ENCODE data around the gene KBTBD13. TPM values are rescaled to one million over a fixed set of nuclear protein-coding genes. Genes with fewer than 3 reads are reported as not detected.

KBTBD13 gene
- total RNA-seq (2014; rRNA removed) (not detected in 2 replicates), Bru-seq, nascent RNA (not detected), BruChase-seq, experiment 1, labeled RNA remaining after a 6-hour chase (not detected), BruChase-seq, experiment 2, labeled RNA remaining after a 2-hour chase (not detected)
- long read RNA-seq: 0 reads

DNA sequence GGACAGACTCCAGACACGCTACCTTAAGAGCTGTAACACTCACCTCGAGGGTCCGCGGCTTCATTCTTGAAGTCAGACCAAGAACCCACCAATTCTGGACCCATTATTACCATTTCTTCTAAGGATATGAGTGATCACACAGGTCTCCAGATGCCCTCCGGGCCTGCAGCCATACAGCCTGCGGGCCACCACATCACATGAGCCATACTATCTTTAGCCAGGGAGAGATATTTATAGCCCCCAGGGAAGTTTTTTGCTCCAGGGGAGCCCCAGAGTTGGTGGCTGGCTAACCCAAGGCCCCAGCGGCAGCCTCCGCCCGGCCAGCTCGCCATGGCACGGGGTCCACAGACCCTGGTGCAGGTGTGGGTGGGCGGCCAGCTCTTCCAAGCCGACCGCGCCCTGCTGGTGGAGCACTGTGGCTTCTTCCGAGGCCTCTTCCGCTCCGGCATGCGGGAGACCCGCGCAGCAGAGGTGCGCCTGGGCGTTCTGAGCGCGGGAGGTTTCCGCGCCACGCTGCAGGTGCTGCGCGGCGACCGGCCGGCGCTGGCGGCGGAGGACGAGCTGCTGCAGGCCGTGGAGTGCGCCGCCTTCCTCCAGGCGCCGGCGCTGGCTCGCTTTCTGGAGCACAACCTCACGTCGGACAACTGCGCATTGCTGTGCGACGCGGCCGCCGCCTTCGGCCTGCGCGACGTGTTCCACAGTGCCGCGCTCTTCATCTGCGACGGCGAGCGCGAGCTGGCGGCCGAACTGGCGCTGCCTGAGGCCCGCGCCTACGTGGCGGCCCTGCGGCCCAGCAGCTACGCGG is at the start of gene KBTBD13:
Gene KBTBD13, plus strand, starts transcription at position 261 of the 805 bp plus-strand sequence. Its CDS starts 70 bp downstream, at position 331.
- DNase-seq: no peak
- Histone ChIP-seq H3K4me2 (ENCODE audit: low read length) (no peak within 1 kb of the TSS), H3K4me3 (ENCODE audit: low read length) (no peak within 1 kb of the TSS), H3K9ac (ENCODE audit: low read length) (no peak within 1 kb of the TSS), H3K4me1 (ENCODE audit: insufficient read depth, low read length) (no peaks in the 10 kb centered on the region), H3F3A (ENCODE audit: low read length, unreplicated experiment) (no peaks in the 10 kb centered on the region), H4K20me1 (ENCODE audit: low read length) (no peaks in the 10 kb centered on the region), H3K36me3 (ENCODE audit: low read depth, low read length) (no peaks in the 10 kb centered on the region), H3K27ac (ENCODE audit: low read length) (no peak within 1 kb of the TSS), H3K9me3 (ENCODE audit: low read length) (no peaks in the 10 kb centered on the region), H3K27me3 (ENCODE audit: low read length) (no peaks in the 10 kb centered on the region), H3K79me2 (ENCODE audit: low read length) (no peaks in the 10 kb centered on the region), H3K9me2 (replicated peaks; ENCODE audit: low read length) (no peaks in the 10 kb centered on the region), H2AFZ (ENCODE audit: low read length) (no peak within 1 kb of the TSS)
- no peak for TF ChIP-seq EZH2phosphoT487 (IDR thresholded peaks at IDR 0.05; ENCODE audit: borderline replicate concordance, low read length)
- TF ChIP-seq, protein P1, sequence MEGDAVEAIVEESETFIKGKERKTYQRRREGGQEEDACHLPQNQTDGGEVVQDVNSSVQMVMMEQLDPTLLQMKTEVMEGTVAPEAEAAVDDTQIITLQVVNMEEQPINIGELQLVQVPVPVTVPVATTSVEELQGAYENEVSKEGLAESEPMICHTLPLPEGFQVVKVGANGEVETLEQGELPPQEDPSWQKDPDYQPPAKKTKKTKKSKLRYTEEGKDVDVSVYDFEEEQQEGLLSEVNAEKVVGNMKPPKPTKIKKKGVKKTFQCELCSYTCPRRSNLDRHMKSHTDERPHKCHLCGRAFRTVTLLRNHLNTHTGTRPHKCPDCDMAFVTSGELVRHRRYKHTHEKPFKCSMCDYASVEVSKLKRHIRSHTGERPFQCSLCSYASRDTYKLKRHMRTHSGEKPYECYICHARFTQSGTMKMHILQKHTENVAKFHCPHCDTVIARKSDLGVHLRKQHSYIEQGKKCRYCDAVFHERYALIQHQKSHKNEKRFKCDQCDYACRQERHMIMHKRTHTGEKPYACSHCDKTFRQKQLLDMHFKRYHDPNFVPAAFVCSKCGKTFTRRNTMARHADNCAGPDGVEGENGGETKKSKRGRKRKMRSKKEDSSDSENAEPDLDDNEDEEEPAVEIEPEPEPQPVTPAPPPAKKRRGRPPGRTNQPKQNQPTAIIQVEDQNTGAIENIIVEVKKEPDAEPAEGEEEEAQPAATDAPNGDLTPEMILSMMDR (conservative IDR thresholded peaks at IDR 0.05; ENCODE audit: low read depth, low read length): no peak
- no peak for TF ChIP-seq EZH2 (IDR thresholded peaks at IDR 0.05; ENCODE audit: low read length, unreplicated experiment)
- ChIA-PET CTCF (no interaction called here), POLR2A (ENCODE audit: unreplicated experiment) (no interaction called here)
- intact Hi-C loops (cut with micrococcal nuclease): no loop called here
- no TSS peak for BruUV-seq (replicated peaks)
- no peak for ATAC-seq

DNA sequence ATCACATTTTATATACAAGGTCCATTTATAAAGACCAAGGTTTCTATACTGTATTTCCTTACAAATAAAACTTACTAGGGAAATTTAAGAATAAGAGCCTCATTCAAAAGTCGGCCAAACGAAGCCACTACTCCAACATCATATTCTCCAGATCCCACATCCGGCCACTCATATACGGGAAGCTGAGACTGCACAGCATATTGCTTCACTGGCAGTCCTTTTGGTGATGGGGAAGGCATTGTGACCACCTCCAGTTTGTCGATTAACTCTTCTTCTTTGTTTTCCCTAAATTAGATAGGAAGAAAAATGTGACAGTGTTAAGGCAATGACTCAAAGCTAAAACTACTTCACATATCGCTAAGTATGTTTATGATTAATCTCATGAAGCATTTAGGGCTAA is 49.8 kb upstream of the KBTBD13 start:
- ChIA-PET CTCF (no interaction called here), POLR2A (ENCODE audit: unreplicated experiment) (no interaction called here)
- Histone ChIP-seq H3K36me3 (ENCODE audit: low read depth, low read length) (peaks cover 4% of the 10 kb centered on the region; the same call in 1 of the 2 replicates), H3F3A (ENCODE audit: low read length, unreplicated experiment) (no peaks in the 10 kb centered on the region), H3K27ac (ENCODE audit: low read length) (no peak overlapping the region), H3K9me2 (replicated peaks; ENCODE audit: low read length) (no peaks in the 10 kb centered on the region), H3K9me3 (ENCODE audit: low read length) (no peaks in the 10 kb centered on the region), H4K20me1 (ENCODE audit: low read length) (no peaks in the 10 kb centered on the region), H3K9ac (ENCODE audit: low read length) (no peak overlapping the region), H3K4me2 (ENCODE audit: low read length) (no peak overlapping the region), H3K4me1 (ENCODE audit: insufficient read depth, low read length) (peaks cover 8% of the 10 kb centered on the region; the same call in 1 of the 2 replicates), H3K79me2 (ENCODE audit: low read length) (peaks cover 20% of the 10 kb centered on the region), H3K27me3 (ENCODE audit: low read length) (no peaks in the 10 kb centered on the region), H3K4me3 (ENCODE audit: low read length) (no peak overlapping the region), H2AFZ (ENCODE audit: low read length) (no peak overlapping the region)
- BruUV-seq (replicated peaks): no TSS peak
- TF ChIP-seq, protein P1 (conservative IDR thresholded peaks at IDR 0.05; ENCODE audit: low read depth, low read length): no peak
- TF ChIP-seq EZH2 (IDR thresholded peaks at IDR 0.05; ENCODE audit: low read length, unreplicated experiment) (no peak), EZH2phosphoT487 (IDR thresholded peaks at IDR 0.05; ENCODE audit: borderline replicate concordance, low read length) (no peak)
- DNase-seq (no peak), ATAC-seq (no peak)
- intact Hi-C loops (cut with micrococcal nuclease): loop anchor here (5.0 kb wide), 1 partner anchor 39 kb away; the partner anchor contains the start of gene SPG21

DNA sequence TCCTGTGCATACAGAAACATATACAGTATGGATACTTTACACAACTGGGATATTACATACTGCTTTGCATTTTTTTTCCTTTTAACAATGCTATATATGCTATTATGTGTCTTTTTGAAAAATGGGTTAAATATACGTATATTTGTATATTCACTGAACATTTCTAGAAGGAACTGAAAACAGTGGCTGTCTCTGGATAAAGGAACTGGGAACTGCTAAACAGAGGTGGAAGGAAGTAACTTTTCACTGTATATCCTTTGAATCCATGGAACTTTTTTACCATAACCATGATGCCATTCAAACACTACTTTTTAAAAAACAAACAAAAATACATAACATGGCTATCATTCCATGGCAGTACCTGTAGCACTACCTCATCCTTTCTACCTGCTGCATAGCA is 49.0 kb upstream of the KBTBD13 start:
- H3K4me2 ChIP-seq (ENCODE audit: low read length): peak overlapping the region; percentile 82

More for the DNA sequence above, 49.0 kb upstream of the KBTBD13 start:
- Histone ChIP-seq H3K9me2 (replicated peaks; ENCODE audit: low read length) (no peaks in the 10 kb centered on the region), H3K36me3 (ENCODE audit: low read depth, low read length) (peaks cover 4% of the 10 kb centered on the region; the same call in 1 of the 2 replicates), H4K20me1 (ENCODE audit: low read length) (no peaks in the 10 kb centered on the region), H3K27ac (ENCODE audit: low read length) (no peak overlapping the region), H3K79me2 (ENCODE audit: low read length) (peaks cover 20% of the 10 kb centered on the region), H3K27me3 (ENCODE audit: low read length) (no peaks in the 10 kb centered on the region), H3K4me3 (ENCODE audit: low read length) (no peak overlapping the region), H3K4me1 (ENCODE audit: insufficient read depth, low read length) (peaks cover 8% of the 10 kb centered on the region; the same call in 1 of the 2 replicates), H3K9ac (ENCODE audit: low read length) (no peak overlapping the region), H3F3A (ENCODE audit: low read length, unreplicated experiment) (no peaks in the 10 kb centered on the region), H3K9me3 (ENCODE audit: low read length) (no peaks in the 10 kb centered on the region), H2AFZ (ENCODE audit: low read length) (no peak overlapping the region)
- ATAC-seq: no peak
- no TSS peak for BruUV-seq (replicated peaks)
- TF ChIP-seq EZH2phosphoT487 (IDR thresholded peaks at IDR 0.05; ENCODE audit: borderline replicate concordance, low read length): no peak
- no peak for DNase-seq
- ChIA-PET CTCF (no interaction called here), POLR2A (ENCODE audit: unreplicated experiment) (no interaction called here)
- intact Hi-C loops (cut with micrococcal nuclease): loop anchor here (5.0 kb wide), 1 partner anchor 40 kb away; the partner anchor contains the start of gene SPG21
